GM15510 (cell line): ENCODE results near the gene FBLN1.

Experiments used
- POLR2A ChIP-seq: IDR thresholded peaks from 3 replicates; pipeline ENCODE4 v1.6.1; 2011; ENCODE audit warnings: borderline replicate concordance; ENCODE audit not compliant: insufficient read length; ENCODE audit errors: extremely low read depth

The FBLN1 gene

DNA sequence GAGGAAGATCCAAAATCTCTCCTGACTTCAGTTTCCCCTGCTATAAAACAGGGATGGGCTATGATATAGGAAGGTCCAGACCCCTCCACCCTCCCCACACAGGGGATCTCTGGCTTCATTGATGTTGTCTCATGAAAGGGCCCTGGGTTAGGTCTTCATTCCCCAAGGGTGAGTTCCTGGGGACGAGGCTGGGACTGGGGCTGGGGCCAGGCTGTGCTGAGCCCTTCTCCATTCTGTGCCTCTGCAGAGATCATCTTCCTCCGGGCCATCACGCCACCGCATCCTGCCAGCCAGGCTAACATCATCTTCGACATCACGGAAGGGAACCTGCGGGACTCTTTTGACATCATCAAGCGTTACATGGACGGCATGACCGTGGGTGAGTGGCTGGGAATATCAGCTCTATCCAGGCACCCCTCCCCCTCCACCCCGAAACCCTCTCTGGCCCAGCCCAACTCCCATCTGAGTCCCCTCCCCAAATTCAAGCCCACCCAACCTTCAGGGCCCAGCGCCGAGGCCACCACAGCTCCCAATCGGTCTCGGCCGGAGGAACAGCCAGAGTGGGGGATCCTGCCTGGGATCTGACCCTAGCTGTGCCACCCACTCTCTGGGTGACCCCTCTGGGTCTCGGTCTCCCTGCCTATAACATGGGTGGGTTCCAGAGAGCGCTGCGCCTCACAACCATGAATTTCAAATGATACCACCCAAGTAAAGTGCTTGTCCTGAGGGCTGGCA is 74.2 kb downstream of the FBLN1 start:
- no peak for TF ChIP-seq POLR2A

DNA sequence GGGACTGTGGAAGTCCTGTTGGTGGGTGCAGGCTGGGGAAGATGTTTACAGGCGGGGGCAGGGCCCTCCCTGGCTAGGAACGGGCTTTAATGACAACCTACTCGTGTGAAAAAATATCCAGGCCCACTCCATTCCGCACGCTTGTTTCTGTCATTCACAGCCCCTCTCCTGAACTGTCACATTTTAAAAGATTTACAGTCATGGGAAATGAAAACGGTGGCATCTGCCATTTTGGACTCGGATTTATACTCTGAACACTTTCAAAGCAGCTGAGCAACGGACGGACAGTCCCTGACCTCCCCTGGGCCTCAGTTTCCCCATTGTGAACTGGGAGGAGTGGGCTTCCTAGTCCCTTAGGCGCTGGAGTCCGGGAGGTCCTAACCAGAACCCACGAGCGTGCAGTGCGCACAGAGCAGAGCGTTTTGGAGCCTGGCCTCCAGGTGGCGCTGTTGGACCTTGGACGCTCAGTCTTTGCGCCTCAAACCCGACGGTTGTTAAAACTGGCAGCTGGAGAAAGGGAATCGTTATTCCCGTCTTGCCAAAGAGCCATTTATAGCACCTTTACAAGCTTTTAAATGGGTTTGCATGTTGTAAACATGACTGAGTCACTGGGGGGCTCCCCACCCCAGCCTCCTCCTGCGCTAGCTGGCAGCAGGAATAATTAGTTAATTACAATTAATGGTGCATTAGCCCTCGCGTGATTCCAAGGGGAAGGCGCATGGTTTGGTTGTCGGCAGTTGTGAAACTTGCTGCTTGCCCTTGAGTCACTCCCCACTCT is 75.3 kb downstream of the FBLN1 start:
- TF ChIP-seq POLR2A, result no peak

DNA sequence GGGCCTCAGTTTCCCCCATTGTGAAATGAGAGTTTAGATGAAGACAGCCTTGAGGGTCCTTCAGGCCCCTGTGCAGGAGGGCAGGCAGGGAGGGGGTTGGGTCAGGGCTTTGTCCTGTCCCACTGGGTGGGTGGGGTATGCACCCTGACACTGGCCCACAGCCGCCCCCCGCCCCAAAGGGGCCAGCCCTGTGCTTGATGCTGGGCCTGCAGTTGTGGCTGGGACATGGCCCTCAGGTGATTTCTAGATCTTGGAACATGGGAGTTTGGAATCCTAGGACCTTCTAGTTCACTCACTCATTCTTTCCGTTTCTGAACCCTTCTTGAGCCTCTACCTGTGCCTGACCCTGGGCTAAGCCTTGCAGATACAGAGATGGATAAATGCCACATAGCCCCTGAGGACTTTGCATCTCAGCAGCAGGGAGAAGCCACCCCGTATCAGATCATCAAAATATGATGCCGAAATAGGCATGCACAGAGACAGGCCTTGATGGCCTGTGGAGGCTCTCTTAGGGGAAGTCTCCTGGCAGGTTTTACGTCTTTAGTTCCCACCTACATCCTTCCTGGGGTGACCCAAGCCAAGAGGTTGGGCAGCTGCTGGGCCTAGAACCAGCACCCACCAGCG is 76.0 kb downstream of the FBLN1 start:
- no peak for TF ChIP-seq POLR2A

DNA sequence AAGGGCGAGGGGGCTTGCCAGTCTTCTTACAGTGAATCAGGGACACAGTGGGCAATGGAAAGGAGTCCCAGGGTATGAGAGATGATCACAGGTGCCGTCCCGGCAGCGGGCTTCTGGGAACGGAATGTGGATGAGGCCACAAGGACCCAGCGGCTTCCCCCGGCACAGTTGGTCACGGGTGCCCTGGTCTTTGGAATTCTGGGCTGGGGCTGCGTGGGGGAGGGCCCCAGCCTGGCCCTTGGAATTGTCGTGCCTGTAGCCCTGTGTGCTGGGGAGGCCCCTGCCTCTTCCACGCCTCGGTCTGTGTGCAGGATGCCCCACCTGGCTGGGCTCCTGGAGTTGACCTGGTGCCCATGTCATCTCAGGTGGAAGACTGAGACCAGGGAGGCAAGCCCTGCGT is 76.6 kb downstream of the FBLN1 start:
- no peak for TF ChIP-seq POLR2A

DNA sequence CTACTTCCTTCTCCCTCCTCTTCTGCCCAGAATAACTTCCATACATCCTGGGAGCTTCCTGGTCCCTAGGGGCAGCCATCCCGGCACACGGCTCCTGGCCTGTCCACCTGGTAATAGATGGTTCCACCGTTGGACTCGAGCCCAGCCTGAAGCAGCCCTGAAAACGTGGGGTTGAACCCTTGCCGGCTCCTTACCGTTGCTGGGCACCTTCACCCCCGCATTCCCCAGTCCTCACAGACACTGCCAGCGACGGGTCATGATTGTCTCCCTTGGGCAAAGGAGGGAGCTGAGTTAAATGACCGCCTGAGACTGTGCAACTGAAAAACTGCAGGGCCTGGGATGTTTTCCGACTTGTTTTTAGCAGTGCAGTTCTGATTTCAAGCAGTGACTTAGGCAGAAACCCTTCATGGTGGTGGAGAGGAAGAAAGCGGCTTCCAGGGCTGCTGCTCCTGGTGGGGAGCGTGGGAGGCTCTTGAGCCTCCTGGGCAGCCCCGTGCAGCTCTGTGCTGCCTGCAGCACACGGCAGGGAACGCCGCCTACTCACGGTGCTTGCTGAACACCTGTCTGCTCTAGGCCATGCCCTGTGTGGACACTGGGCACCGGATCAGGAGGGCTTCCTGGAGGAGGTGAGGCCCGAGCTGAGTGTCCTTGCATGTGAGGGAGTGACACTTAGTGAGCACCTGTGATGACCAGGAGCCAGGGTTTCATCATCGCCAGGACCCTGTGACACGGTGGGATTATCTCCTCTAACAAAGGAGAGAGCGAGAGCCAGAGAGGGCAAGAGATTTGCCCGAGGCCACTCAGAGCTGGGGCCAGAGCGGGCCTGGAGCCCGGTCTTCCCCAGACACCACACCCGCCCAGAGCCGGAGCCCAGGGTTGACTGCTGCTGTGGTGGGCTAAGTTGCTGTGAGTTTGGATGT is 77.4 kb downstream of the FBLN1 start:
- no peak for TF ChIP-seq POLR2A

DNA sequence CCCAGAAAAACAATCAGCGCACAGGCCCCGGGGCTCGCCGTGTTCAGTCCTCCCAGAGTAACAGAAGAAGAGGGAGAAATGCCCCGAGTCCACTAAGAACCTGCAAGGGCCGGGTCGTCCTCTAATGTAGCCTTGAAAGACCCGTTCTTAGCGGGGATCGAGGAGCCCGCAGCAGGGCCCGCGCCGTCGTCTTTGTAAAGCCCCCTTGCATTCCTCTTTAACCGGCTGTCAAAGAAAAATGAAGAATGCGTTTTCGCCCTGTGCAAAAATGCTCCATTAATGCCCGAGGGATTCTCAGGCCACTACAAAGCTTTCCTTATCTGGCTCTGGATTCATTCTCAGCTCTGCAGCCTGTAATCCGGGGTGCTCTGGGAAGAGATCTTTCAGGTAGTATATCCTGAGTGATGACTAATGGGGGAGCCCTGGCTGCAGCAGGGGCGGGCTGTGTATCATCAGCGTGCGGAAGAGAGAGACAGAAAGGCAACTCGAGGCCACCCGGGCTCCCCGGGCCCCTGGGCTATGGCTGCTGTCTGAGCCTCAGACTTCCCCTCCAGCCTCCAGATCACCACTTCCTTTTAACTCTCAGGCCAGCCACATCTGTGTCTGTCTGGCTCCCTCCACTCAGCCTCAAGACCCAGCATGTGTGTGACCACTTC is 78.2 kb downstream of the FBLN1 start:
- TF ChIP-seq POLR2A, result no peak

DNA sequence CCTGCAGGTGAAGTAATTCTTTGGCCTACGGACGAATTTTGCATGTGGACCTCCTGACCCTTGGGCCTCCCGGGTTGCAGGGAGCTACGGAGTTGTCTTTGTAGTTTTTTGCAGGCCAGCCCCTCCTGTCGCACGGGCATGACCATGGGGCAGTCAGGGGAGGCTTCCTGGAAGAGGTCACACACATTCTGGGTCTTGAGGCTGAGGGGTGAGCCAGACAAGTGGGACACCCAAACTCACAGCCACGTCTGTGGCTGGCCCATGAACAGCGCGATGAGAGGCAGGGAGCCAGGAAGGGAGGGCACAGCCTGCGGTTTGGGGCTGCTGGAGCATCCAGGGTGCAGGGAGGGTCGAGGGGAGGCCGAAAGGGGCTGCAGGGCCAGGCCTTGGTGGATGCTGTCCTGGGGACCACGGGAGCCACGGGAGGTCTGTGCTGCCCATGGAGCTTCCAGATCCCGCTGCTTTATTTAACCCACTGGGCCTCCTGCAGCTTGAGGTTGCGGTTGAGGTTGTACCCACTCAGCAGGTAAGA is 78.9 kb downstream of the FBLN1 start:
- no peak for TF ChIP-seq POLR2A

DNA sequence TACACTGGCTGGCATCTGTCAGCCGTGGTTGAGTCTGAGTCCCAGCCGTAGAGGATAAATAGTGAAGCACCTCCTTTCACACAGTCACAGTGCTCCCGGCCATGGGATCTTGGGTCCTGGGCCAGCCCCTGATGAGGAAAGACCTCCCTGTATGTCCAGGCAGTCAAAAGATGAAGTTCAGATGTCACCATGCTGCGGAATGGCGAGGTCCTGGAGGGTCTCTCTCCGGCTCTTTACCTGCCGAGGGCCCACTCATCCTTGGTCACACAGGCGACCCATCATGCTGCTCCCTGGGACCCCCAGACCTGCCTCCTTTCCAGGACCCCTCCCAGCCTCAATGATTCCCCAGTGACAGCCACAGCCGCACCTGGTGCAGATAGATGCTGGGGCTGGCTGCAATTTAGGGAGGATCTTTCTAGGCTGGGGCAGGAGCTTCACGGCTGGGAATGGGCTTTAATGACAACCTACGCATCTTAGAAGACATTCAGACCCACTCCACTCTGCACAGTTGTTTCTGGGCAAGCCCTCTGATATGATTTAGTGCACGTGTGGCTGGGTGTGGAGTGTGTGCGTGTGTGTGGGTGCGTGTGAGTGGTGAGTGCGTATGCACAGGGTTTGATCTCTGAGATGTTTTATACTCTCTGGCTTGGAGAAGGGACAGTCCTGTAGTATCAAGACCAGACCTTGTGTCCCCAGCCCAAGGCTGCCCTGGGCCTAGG is 79.7 kb downstream of the FBLN1 start:
- no peak for TF ChIP-seq POLR2A

DNA sequence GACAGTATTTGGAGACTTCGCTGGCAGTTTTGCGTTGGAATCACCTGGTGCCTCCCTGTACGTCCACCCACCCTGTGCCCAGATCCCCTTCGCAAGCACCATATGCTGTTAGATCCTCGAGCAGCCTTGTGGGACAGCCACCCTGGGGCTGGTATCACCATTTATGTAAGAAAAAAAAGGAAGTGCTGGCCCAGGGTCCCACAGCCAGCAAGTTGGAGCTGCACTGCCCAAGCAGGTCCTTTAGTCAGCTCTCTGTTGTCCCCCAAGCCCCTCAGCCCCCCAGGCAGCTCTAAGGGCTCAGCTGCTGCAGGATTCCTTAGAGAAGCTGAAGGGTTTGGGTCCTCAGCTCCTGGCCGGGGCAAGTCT is 80.3 kb downstream of the FBLN1 start:
- no peak for TF ChIP-seq POLR2A

DNA sequence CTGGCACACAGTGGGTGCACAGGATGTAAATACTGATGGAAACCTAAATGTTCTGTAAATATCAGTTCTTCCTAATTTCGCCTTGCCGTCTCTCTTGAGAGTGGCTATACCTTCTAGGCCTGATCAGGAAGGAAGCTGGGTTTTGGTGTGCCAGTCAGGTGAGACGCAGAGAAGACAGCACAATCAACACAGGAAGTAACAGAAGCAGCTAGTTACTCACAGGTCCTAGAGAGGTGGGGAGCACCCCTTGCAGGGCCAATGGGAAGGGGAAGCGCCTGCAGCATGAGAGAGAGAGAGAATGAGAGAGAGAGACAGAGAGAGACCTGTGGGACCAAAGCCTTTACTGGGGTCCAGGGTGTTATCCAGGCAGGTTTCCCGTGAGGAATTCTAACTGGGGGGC is 80.8 kb downstream of the FBLN1 start:
- no peak for TF ChIP-seq POLR2A

DNA sequence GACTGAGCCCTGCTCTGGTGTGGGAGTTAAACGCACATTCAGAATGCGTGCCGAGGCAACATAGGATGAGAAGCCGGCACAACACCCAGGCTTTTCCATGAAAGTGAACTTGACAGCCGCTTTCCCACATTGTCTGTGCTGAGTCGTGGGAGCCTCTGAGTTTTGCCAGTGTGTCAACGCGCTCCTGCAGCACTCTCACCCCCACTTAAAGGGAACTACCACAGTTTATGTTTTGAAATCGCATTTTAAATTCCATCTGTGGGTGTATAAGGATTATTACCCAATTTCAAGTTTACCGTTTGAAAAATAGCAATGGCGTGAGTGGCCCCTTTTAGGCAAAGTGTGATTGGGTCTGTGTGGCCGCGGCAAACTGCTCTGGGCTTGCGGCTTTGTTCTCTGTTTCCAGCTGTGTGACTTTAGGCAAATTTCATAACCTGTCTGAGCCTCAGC is 81.5 kb downstream of the FBLN1 start:
- no peak for TF ChIP-seq POLR2A

DNA sequence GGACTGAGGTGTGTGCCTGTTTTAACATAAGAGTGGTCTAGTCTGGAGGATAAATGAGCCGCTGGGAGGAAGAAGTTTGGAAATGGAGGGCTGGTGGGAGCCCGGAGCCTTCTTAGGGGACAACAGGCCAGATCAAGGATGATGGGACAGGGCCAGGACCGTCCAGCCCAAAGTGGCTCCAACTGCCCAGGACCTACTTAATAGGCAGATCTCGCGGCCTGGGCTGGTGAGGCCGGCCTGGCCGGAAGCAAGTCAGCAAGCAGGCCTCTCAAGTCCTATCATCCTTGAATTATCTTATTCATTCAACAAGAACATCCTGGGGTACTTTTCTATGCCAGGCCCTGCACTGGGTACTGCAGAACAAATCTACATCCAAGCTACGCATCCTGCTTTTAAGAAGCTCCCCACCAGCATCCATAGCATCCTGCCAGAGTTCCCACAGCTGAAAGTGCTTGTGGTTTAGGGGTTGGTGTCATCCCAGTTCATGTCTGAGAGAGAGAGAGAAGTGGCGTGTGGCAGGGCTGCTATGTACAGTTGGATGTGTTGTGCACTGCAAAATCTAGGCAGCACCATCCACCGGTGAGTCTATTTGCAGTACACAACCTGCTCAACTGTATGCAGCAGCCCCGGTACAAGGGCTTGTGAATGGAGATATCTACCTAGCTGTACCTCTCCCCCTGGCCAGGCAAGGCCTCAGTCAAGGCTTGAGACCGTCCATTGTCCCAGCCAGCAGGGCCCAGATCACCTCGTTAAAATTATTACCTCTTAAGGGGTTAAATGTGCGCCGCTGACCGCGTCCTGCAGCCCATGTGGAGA is 82.1 kb downstream of the FBLN1 start:
- TF ChIP-seq POLR2A, result no peak

DNA sequence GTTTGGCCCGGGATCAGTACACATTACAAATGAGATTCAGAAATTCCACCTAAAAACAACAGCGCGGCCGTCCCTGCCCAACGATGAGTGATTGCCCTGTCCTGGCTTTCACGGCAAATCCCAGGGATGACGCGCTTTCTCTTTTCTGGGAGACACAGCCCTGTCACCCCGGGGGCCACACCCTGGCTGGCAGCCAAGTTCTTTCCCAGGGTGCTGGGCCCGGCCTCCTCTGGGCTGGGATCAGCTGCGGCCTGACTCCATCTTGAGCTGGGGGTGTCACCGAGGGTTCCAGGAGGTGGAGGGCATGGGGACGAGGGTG is 82.7 kb downstream of the FBLN1 start:
- TF ChIP-seq POLR2A, result no peak

DNA sequence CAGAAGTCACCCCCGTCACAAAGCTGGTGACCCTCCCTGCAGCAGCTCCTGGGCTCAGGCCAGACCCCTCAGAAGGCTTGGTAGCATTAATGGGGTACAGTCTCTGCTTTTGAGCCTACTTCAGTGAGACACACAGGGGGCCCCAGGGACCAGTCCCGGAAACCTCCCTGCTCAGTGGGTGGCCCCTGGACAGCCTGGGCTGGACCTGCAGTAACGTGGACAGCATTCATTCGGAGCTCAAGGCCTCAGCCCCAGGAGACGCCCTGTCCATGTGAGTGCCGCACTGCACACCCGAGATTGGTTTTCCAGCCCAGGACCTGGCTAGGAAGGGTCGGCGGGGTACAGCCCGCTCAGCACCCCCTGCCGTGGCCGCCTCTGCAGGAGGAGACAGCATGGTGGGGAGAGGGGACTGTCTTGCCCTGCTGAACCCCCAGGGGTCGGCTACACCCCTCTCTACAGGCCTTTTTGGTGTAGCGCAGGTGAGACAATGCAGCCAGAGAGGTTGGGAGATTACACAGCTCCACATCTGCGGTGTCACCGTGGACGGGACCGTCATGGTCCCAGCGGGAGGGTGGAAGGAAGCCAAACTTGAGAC is 83.4 kb downstream of the FBLN1 start:
- TF ChIP-seq POLR2A, result no peak
